Nephron (organoid): ENCODE data around the gene SART1.
"Not testable (repeated sequence)": the region's sequence is repeated elsewhere in the genome, so short reads cannot be mapped to it uniquely, and the experiment has no call there.

Source experiments
- H3K27ac Mint-ChIP-seq, 3 experiments: 2 replicates each; pipeline ENCODE4 v1.8.0; 2020; ENCODE audit warnings: mixed read lengths in 3 of 3, mild to moderate bottlenecking in 2 of 3, moderate library complexity in 1 of 3
- H3K27me3 Mint-ChIP-seq: 2 replicates; pipeline ENCODE4 v1.8.0; 2021; ENCODE audit warnings: low read depth, mild to moderate bottlenecking, moderate library complexity, mixed read lengths
- H3K36me3 Mint-ChIP-seq: 2 replicates; pipeline ENCODE4 v1.8.0; 2020; ENCODE audit warnings: low read depth, mixed read lengths
- H3K4me1 Mint-ChIP-seq: 2 replicates; pipeline ENCODE4 v1.8.0; 2020; ENCODE audit warnings: mixed read lengths
- H3K4me3 Mint-ChIP-seq, 3 experiments: 2 replicates each; pipeline ENCODE4 v1.8.0; 2020; ENCODE audit warnings: mild to moderate bottlenecking in 3 of 3, mixed read lengths in 3 of 3, moderate library complexity in 2 of 3
- H3K9me3 Mint-ChIP-seq: 2 replicates; pipeline ENCODE4 v1.8.0; 2020; ENCODE audit warnings: mixed read lengths
- CTCF ChIP-seq, 3 experiments: fragments of 200-600 bp; sonication (generic); IDR thresholded peaks; one replicate each; pipeline ENCODE4 v1.5.0; 2021; ENCODE audit warnings: antibody characterized with exemption in 3 of 3; ENCODE audit not compliant: unreplicated experiment in 3 of 3

SART1 gene

GRCh38 chr11:66008468-66009101 is 47.1 kb downstream of the SART1 start:
- Mint-ChIP-seq H3K9me3 (no peaks in the 10 kb centered on the region), H3K36me3 (peaks cover 12% of the 10 kb centered on the region), H3K4me3 (no peak overlapping the region), H3K4me1 (no peaks in the 10 kb centered on the region), H3K27me3 (peaks cover 18% of the 10 kb centered on the region), H3K27ac (peak overlapping the region in 1 of 3 experiments; percentile 42)
- TF ChIP-seq CTCF (IDR thresholded peaks at IDR 0.05; ENCODE audit: unreplicated experiment in 3 of 3), result no peak

DNA sequence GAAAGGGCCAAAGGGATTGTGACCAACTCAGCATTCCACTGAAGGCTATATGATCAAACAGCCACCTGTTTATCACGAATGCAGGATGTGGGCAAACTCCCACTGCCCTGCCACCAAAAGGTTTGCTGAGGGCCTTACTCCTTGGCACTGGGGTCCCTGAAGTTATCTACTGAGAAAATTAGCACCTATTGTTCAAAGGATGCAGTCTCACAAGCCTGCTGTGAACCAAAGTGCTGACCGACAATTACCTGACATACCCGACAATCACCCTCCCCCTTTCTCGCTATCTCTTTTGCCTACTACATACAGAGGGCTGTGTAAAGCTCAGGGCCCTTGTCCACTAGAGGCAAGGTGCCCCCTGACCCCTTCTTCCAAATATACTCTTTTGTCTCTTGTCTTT is 48.5 kb downstream of the SART1 start:
- not testable (repeated sequence) for H3K4me3 Mint-ChIP-seq, H3K36me3 Mint-ChIP-seq, H3K9me3 Mint-ChIP-seq, H3K27ac Mint-ChIP-seq, H3K4me1 Mint-ChIP-seq
- peaks cover 18% of the 10 kb centered on the region for H3K27me3 Mint-ChIP-seq

- no peaks in the 10 kb centered on the region for H3K9me3 Mint-ChIP-seq
- peaks cover 18% of the 10 kb centered on the region for H3K27me3 Mint-ChIP-seq
- TF ChIP-seq CTCF (IDR thresholded peaks at IDR 0.05; ENCODE audit: unreplicated experiment in 3 of 3), result no peak
- H3K4me1 Mint-ChIP-seq, result no peaks in the 10 kb centered on the region
- no peak overlapping the region for H3K27ac Mint-ChIP-seq
- H3K4me3 Mint-ChIP-seq, result no peak overlapping the region
- no peaks in the 10 kb centered on the region for H3K36me3 Mint-ChIP-seq
These were observed 49.8 kb downstream of the SART1 start for GRCh38 chr11:66011239-66011784.

DNA sequence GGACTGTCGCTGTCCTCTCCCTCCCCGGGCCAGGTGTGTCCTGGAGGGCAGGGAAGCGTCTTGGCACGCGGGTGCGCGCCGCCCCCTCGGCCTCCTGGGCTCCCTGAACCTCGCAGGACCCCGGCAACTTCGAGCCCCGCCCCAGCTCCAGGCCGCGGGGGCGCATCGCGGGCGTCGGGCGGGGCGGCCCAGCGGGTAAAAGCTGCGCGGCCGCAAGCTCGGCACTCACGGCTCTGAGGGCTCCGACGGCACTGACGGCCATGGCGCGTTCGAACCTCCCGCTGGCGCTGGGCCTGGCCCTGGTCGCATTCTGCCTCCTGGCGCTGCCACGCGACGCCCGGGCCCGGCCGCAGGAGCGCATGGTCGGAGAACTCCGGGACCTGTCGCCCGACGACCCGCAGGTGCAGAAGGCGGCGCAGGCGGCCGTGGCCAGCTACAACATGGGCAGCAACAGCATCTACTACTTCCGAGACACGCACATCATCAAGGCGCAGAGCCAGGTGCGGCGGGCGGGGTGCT is 50.3 kb downstream of the SART1 start, which contains the start of gene CST6:
TSS of gene CST6 (plus strand) at position 224 of the 519 bp plus-strand sequence. CDS start at position 261, 37 bp downstream.
- no peak within 1 kb of the TSS for H3K4me3 Mint-ChIP-seq
- H3K27me3 Mint-ChIP-seq, result peaks cover 18% of the 10 kb centered on the region
- no peaks in the 10 kb centered on the region for H3K36me3 Mint-ChIP-seq
- no peak for TF ChIP-seq CTCF (IDR thresholded peaks at IDR 0.05; ENCODE audit: unreplicated experiment in 3 of 3)
- H3K27ac Mint-ChIP-seq, result no peak within 1 kb of the TSS
- no peaks in the 10 kb centered on the region for H3K4me1 Mint-ChIP-seq
- H3K9me3 Mint-ChIP-seq, result no peaks in the 10 kb centered on the region

DNA sequence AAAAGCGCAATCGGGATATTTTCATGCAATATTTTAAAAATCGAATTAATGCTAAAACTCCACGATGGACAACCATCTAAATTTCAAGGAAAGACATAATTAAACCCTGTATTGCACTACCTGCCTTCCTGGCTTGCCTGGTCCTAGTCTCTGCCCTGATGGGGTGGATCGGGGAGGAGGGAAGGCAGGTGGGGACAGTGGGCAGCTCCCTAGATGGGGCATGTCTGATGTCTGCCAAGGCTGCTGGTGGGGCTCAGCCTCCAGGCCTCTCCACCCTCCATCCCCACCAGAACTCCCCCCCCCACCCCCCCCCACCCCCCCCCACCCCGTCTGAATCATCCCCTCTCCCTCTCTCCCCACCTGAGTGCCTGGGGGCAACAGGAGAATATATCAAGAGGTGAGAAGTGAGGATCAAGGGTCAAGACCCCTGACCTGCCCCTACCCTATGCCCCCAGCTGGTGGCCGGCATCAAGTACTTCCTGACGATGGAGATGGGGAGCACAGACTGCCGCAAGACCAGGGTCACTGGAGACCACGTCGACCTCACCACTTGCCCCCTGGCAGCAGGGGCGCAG is 50.9 kb downstream of the SART1 start:
- no peak overlapping the region for H3K27ac Mint-ChIP-seq

More for the DNA sequence above, 50.9 kb downstream of the SART1 start:
- H3K4me1 Mint-ChIP-seq, result no peaks in the 10 kb centered on the region
- H3K9me3 Mint-ChIP-seq, result no peaks in the 10 kb centered on the region
- peaks cover 18% of the 10 kb centered on the region for H3K27me3 Mint-ChIP-seq
- H3K4me3 Mint-ChIP-seq, result no peak overlapping the region
- no peaks in the 10 kb centered on the region for H3K36me3 Mint-ChIP-seq
- no peak for TF ChIP-seq CTCF (IDR thresholded peaks at IDR 0.05; ENCODE audit: unreplicated experiment in 3 of 3)
